HS-27A (cell line): ENCODE measurements around the gene TFCP2L1.

Experiments
- DNase-seq: peaks from one replicate; pipeline ENCODE4 v3.0.0-alpha.2; 2012; ENCODE audit warnings: low read depth, missing footprints

The TFCP2L1 gene

DNA sequence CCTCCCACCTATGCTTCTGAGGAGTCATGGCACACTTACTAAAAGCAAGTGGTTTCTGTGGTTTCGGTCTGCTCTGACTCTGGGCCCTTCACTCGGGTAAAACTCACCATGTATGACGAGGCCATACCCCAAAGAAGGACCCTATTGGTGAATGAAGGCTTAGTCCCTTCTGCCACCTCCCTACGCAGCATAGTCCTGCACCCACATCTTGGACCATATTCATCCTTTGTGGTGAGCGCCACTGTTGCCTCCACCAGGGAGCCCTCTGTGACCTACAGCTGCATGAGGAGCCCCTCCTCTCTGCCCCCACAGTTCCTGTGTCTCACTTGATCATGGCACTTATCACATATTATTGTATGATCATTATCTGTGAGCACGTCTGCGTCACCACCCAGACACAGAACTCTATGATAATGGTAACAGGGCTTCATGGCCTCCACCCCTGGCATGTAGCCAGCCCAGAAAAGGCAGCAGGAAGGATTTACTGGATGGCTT lies 113.3 kb downstream of the TFCP2L1 start:
- no peak for DNase-seq

GRCh38 chr2:121170577-121170976 lies 114.4 kb downstream of the TFCP2L1 start:
- DNase-seq: no peak

DNA sequence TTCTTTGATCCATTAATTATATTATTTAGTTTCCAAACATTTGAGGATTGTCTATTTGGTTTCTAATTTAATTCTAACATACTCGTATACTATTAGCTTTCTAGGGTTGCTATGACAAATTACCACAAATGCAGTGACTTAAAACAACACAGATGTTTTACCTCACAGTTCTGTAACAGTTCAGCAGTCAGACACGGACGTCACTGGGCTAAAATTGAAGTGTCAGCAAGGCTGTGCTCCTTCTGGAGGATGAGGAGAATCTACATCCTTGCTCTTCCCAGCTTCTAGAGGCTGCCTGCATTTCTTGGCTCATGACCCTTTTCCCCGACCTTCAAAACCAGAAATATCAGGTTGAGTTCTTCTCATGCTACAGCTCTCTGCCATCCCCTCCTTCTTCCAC lies 117.6 kb downstream of the TFCP2L1 start:
- DNase-seq: no peak
